Measurements from ENCODE around the gene TJP3.

The TJP3 gene

DNA sequence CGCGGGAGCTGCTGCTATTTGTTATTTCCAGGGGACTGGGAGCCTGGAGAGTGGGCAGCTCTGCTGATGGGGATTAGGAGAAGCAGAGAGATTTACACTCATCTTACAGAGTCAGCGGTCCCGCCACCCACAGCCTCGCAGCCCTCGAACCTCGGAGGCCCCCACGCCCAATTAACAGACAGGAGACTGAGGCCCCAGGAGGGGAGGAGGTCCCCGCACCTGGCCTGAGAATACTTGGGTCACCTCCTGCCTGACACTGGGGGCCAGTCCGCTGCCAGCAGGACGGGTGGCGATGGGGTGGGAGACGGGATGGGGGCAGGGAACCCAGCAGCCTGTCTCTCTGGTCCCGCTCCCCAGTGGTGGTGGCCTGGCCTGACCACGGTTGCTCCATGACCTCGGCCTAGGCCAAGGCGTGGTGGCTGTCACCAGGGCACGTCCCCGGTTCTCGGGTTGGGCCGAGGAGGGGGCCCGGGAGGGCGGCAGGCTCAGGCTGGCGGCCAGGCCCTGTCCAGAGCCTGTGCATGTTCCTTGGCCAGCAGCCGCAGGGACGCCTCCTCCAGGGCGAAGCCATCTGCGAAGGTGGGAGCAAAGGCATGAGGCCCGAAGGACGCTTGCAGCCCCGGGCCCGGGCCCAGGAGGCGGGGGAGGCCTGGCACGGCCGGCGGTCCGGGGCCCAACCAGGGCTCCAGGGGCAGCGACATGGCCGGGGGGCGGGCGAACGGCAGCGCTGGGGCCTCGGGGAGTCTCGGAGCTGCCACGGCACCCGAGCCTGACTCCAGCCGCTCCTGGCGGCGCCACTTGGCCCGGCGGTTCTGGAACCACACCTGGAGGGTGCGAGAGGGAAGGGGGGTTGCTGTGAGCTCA, 62.2 kb downstream of the TJP3 start:
- DNase-seq, result no peak

DNA sequence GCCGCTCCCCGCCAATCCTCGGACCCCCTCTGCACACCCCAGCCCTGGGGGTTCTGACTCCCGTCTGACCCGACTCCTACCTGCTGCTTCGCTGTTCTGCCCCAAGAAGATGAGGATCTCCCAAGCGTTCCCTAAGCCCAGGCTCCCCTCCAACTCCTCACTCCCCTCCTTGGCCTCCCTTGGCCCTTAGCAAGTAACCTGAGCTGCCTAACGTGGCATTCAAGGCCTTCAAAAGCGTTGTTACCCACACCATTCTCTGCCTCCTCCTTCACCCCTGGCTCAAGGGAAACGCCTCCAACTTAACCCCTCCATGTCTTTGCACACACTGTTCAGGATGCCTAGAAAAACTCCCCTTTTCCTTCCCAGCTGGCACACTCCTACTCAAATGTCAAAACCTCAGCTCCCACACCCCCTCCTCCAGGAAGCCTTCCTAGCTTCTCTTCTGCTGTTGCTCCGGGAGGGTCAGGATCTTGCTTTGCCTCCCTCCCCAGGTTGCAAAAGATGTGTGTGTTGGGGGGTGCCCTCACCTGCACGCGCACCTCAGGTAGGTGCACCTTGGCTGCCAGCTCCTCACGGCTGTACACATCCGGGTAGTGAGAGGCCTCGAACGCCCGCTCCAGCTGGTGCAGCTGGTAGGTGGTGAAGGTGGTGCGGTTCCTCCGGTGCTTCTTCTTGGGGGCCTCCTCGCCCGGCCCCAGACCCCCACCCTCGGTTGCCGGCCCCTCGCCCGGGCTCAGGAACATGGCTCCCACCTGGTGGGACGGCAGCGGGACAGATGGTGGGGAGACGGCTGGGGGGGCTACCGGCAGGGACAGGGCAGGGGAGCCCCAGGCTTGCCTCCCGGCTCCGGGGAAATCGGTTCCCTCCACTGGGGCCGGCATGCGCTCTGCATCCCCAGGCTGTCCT, 63.1 kb downstream of the TJP3 start:
- no peak for DNase-seq

- no peak for DNase-seq
These were observed 63.8 kb downstream of the TJP3 start, which contains the start of gene RAX2 for GRCh38 chr19:3771906-3772455. TSS of gene RAX2 (minus strand) at chr19:3772228. CDS start at chr19:3771742, 486 bp downstream.

DNA sequence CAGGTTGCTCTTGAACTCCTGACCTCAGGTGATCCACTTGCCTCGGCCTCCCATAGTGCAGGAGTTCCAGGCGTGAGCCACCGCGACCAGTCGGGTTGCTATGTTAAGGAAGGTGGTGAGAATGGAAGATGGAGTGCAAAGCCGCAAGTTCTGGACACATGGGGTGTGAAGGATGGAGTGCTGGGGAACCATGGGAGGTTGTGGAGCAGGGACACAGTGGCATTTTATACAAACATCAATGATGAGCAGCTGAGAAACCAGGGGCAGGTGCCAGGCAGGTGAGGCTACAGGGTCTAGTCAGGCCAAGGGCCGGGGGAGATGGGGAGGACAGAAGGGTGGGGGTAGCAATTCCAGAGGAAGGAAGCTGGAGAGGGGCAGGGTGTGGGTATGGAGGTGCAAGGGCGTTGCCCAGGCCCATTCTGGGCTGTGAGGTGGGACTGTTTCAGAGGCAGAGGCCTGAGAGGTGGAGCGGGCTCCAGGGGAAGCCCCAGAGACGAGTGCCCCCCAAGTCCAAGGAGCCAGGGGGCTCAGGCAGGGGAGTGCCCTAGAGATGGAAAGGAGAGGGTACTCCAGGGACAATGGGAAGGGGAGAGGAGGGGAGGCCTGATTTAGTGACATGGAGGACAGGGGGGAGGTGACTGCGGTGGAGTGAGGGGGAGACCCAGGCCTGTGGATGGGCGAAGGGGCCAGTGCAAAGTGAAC, 65.8 kb downstream of the TJP3 start:
- DNase-seq, result no peak

DNA sequence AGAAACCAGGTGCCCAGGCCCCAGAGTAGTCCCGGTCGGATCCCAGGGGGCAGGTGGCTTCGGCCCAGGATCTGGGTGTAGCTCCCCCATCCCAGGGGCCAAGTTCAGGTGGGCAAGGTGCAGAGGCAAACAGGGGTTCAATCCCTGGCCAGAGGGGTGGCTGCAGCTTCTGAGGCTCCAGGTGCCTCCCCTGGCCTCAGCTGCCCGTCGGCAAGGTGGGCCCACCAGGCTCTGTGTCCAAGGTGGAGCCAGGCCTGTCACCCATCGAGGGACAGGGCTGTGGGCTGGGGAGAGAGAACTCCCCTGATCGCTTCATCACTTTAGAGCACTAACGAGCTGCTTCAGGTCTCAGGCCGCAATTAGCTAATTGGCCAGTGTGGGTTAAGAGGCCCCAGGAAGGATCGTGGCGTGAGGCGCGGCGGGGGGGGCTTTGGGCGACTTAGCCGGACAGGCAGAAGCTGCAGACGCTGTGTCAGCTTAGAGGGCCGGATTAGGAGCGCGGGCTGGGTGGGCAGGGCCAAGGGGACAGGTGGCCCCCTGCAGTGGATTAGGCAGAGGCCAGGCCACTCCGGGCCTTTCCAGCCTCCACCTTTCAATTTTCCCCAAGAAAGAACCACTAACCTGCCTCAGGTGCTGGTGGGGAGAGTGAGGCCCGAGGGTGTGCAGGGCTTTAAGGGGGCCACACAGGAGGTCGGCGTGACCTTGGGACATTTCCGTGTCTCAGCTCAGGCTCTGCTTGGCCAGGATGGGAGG, 66.6 kb downstream of the TJP3 start:
- no peak for DNase-seq

GRCh38 chr19:3775374-3775711, 67.2 kb downstream of the TJP3 start:
- DNase-seq, result no peak

- no peak for DNase-seq
These were observed 67.6 kb downstream of the TJP3 start for GRCh38 chr19:3775831-3776230.

DNA sequence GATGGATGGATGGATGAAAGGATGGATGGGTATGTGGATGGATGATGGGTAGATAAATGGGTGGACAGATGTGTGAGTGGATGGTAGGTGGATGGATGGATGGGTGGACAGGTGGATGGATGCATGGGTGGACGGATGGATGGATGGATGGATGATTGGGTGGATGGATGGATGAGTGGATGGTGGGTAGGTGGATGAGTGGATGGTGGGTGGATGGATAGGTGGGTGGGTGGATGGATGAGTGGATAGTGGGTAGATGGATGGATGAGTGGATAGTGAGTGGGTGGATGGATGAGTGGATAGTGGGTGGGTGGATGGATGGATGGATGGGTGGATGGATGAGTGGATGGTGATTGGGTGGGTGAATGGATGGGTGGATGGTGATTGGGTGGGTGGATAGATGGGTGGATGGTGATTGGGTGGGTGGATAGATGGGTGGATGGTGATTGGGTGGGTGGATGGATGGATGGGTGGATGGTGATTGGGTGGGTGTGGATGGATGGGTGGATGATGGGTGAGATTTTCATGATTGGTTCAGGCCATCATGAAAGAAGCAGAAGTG, 68.4 kb downstream of the TJP3 start:
- DNase-seq, result no peak

GRCh38 chr19:3778104-3778867, 70.1 kb downstream of the TJP3 start:
- no peak for DNase-seq

DNA sequence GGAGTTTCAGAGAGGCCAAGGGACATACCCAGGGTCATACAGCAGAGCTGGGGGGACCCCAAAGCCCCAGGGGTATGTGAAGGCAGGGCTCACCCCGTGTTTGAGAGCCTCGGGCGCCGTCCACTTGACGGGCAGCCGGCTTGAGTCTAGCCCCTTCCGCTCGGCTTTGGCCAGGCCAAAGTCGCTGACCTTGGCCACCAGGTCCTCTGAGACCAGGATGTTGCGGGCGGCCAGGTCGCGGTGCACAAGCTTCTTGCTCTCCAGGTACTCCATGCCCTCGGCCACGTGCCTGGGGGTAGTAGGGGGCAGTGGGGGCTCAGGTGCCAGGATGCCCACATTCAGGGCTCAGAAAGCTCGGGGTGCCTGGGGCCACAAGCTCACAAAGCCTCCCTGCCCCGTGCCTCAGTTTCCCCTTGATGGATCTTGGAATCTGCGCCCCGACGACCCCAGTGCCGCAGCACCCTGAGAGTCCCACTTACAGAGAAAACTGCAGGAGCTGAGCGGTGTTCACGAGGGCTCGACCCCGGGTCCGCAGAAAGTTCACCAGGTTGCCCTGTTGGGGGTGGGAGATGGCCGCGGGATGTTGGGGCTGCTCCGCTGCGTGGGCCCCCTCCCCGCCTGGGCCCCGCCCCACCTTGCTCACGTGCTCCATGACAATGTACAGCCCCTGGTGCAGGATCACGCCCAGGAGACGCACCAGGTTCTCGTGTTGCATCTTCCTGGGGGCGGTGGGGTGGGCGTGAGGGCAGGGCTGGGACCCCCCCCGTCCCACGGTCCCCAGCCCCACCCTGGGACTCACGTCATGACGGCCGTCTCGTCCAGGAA, 70.9 kb downstream of the TJP3 start:
- no peak for DNase-seq

DNA sequence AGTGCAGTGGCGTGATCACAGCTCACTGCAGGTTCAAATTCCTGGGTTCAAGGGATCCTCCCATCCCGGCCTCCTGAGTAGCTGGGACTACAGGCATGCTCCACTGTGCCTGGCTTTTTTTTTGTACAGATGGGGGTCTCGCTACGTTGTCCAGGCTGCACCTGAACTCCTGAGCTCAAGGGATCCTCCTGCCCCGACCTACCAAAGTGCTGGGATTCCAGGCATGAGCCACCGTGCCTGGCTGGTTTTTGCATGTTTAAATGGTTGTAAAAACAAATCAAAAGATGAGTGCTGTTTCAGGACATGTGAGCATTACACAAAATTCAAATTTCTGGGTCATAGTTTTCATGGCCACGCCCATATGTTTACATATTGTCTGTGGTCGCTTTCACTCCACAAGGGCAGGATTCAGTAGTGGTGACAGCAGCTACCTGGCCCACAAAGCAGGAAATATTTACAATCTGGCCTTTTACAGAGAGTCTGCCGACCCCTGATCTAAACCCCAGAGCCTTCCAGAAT, 72.7 kb downstream of the TJP3 start:
- DNase-seq, result no peak

DNA sequence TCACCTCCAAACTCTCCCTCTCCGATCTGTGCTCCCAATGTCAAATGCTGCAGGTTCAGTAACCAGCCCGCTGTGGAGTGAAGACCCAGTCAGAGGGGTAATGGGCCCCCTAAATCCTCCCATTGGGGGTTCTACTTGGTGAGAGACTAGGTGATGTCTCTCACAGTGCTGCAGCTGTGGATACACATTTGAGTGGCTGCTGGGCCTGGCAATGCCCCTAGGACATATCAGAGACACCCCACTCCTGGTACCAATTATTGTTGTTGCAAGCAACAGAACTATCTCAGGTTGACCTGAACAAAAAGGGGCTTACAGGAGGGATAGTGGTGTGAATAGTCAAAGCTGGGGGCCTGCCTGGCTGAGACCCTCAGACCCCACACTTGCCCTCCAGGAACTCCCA, 73.4 kb downstream of the TJP3 start:
- no peak for DNase-seq

DNA sequence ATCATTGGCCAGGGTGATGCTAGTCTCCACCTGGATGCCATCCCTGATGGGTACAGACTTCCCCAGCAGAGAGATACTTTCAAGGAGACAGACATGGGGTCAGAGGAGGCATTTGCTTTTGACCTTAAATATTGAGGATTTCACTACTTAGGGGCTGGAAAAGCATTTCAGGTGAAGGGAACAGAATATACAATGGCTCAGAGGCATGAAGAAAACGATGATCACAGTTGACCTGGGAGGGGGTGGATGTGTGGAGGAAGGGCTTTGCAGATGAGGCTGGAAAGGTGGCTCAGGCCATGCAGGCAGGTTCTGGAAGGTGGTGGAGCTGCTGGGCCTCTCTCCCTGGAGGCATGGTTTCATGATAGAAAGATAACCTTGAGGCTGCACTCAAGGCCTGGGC, 74.1 kb downstream of the TJP3 start:
- no peak for DNase-seq

DNA sequence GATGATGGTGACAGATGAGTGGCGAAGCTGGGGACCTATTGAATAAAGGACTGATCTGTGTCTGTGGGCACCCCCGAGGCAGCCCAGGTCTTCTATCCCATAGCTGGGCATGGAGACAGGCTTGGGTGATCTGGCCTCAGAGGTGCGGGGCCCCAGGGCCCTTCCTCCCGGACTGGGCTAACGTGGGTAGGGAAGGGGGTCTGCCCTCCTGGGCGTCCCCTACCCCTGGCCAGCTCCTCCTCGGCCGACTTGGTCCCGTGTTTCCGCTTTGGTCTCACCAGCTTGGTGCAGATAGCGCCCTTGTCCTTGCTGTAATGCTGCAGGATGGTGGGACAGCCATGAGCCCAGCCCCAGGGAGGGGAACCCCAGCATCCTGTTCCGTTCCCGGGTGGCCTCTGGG, 74.7 kb downstream of the TJP3 start:
- DNase-seq, result no peak

DNA sequence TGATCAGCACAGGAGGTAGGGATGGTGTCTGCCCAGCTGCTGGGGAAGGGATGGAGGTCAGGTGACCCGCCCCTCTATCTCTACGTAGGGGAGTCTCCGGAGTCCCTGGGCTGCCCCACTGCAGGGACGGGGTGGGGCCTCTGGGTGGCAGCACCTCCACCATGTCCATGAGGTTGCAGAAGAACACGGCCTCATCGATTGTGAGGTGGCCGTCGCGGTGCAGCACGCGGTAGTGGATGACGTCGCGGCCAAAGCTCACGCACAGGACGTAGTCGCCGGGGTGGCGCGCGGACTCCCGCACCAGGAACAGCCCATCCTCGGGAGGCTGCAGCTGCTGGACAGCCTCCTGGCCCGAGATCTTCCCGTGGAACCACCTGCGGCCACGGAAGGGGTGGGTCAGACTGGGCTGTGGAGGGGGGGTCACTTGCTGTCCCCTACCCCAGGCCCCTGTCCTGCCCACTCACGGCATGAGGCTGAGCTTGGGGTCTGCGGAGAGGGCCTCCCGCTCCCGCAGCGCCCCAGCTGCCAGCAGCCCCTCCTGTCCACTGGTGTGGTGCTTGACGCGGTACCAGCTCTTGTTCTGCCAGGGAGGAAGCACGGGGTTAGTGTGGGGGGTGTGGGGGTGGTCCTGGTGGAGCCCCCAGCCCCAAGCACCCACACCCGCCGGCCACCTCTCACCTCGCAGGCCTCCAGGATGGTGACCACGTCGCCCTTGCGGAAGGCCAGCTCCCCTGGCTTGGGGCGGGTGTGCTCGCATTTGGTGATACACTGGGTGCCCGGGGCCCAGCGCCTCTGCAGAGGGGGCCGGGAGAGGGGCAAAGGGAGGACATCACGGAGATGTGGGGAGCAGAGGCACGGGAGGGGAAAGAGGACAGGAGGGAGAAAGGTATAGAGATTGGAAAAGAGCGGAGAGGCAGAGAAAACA, 75.7 kb downstream of the TJP3 start:
- peak; percentile 26 for DNase-seq

DNA sequence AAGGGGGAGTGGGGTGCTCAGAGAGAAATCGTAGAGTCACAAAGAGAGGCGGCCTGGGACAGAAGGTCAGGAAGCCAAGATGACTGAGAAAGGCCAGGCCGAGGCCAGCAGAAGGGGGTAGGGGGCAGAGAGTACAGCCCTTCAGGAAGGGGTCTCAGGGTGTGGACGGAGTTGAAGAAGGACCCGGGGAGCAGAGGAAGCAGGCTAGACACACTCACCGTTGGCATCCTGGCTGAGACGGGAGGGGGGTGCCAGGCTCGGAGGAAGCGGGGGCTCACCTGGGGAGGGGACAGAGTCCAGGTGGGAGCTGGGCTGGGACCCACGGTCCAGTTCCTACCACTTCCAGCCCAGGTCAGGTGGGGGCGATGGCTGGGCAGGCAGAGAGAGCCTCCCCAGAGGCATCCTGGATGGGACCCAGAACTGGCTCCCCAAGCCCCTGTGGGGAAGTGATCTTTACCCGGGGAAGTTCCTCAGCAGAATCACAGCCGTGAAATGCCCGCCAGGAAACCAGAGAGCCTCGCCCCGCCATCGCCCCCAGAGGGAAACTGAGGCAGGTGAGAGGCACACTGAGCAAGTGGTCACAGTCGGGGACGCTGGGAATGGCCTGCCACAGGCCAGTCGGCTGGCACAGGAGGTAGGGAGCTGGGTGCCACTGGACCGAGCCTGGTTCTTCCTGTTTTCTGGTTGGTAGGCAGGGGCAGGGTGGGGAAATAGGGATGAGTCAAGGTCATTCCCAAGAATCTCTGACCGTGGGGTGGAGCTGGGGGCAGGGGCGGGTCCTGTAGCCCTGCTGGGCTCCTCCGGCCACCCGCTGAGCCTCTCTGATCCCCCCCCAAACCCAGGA, 76.6 kb downstream of the TJP3 start:
- no peak for DNase-seq

- no peak for DNase-seq
These were observed 77.3 kb downstream of the TJP3 start for GRCh38 chr19:3785451-3785937.
